Non-pigmented ciliary epithelial cell (primary cell): ENCODE data around the gene SH3PXD2A.

ENCODE experiments used
- DNase-seq: peaks from one replicate; pipeline ENCODE4 v3.0.0-alpha.2; 2010; ENCODE audit warnings: low read depth

Gene SH3PXD2A

DNA sequence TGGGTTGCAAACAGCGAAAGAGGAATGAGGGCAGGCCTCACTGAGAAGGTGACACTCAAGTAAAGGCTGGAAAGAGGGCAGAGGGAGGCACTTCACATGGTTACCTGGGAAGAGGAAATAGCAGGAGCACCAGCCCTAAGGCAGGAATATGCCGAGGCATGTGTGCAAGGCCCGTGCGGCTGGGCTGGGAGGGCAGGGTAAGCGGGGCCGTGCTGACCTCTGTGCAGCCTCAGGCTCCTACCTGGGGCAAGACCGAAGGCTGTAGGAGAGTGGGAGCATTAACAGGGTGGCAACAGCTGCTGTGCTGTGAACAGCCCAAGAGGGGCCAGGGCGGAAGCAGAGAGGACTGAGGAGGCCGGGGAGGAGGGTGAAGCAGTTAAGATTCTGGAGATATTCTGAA is 24.0 kb upstream of the SH3PXD2A start:
- no peak for DNase-seq

DNA sequence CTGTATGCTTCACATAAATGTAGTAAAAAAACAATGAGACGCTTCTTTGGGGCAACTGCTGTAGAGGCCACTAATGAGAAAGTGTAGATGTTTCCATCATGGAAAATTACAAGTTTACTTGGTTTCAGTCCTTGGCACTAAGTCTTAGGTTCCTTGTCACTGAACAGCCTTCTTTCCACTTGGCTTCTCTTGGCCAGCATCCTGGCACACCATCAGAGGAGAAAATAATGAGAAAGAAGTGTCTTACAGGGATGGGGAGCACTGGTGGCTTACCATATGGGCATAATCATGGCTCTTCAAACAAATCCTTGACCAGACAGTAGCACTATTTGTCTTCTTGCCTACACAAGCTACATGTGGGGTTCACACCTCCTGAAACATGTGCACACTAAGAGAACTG is 22.5 kb upstream of the SH3PXD2A start:
- DNase-seq, result no peak

DNA sequence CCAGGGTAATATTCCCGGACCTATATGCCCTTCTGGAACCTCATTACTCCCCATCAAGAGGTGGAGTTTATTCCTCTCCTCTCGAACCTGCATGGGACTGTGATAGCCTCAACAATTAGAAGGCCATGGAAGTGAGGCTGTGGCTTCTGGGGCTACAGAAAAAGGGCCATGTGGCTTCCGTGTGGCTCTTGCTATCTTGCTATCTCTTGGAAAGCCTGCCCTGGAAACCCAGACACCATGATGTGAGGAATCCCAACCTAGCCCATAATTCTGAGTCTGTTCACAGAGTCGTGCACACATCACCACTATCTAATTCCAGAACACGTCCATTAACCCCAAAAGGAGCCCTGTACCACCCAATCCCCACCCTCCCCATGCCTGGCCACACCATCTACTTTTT is 20.8 kb upstream of the SH3PXD2A start:
- no peak for DNase-seq

DNA sequence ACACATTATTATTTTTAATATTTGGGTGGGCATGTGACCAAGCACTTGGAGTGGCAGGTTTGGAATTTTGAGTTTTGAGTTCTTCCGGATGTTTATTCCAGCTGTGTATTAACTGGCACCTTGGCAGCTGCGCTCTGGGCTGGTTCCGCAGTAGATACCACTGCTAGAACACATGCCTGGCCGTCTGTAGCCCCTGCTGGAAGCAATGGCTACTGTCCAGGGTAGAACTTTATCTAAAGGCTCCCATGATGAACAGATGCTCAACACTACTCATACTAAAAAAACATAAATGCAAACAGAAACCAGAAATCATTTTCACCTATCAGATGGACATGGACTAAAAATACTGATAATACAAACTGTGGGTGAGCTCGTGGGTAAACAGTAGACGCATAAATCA is 19.4 kb upstream of the SH3PXD2A start:
- DNase-seq, result no peak

DNA sequence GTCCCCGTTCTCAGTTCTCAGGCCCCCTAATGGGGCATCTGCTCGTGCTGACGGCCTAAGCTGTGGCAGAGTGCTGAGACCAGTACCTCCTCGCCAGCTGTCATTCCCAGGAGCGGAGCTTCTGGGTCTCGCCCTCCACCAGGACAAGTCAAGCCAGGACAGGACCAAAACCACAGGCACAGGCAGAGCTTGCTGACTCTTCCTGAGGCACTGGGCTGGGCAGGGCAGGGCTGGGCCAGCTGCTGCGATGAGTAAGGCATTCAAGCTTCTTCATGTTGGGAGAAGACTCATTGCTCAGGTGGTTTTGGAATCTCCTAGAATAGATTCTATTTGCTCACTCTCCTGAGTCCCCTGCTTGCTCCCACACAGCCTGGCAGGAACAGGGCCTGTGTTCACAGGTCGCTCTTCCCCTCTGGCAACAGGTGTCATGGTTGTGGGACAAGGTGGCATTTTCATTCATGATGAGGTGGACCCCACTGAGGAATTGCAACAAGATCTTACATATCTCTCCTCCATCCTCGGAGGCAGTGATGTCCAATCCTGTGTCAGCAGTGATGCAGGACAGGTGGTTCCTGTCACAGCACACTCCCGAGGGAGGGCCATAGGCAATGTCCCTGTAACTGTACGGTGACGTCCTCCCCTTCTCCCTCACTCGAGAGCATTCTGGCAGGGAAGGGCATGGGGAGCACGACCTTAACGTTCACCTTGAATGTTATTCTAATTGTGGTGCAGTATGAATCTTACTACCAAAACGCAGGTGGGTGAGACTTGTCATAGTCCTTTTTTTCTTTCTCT is 17.0 kb upstream of the SH3PXD2A start:
- DNase-seq, result no peak

DNA sequence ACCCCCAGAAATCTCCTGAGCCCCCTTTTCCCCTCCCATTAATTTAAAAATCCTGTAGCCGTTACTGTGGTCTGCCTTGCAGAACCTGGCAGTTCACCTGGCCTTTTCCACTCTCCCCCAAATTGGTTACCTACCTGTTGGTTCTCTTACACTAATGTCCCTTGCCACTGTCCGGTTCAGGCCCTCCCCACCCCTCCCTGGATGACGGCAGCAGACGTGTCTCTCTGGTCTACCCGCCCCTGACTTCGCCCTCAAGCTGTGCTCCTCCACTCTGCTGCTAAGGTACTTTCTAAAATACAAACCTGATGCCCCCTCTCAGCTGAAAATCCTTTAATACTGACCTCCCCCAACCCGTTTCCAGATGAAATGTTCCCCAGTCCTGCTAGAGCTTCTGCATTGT is 15.6 kb upstream of the SH3PXD2A start:
- DNase-seq, result no peak

DNA sequence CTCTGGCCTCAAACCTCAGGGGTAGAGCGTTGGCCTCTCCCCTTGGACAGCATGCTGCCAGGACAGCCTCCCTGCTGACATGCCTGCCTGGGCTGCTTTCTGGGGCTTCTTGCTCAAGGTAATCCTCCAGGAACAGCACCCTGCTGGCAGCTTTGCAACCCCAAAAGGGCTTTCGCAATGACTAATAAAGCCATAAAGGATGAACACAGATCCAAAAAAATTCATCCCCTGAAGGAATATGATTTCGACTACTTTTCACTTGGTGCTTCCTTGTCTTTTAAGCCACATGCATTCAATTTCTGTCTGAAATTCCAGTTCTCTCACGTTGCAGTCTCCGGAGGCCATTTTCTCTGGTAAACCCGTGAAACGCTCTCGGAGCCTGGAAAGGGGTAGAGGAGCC is 15.1 kb upstream of the SH3PXD2A start:
- DNase-seq, result no peak

DNA sequence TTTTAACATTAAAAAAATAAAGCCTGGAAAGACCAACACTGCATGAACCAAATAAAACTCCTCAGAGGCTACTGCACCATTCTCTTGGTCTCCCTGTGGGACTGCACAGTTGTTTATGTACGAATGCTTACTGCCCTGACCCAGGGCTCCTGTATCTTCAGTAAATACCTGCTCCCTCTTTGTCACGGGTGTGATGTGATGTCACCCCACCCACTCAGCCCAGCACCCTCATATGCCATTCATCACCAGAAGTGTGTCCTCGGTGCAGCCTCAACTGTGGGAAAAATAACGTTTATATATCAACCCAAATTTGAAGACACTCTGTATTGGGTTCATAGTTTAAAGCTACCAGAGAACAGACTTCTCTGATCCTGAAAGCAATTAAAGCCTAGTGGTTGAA is 14.0 kb upstream of the SH3PXD2A start:
- DNase-seq, result no peak

DNA sequence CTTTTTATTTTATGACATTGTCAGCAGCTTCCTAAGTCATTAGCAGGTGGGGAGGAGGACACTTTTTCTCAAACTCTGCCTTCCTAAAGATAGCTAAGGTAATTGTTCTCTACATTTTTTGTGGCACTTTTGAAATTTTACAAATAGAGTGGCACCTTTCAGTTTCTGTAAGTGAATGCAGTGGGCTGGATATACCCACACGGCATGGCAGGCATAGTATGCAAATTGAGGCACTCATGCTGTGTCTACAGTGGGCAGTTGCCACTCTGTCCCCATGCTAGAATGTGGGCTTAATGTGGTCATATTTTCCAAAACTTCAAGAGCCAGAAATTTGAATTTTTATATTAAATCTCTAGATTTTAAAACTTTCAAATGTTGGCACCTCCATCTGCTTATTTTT is 12.8 kb upstream of the SH3PXD2A start:
- DNase-seq, result no peak

DNA sequence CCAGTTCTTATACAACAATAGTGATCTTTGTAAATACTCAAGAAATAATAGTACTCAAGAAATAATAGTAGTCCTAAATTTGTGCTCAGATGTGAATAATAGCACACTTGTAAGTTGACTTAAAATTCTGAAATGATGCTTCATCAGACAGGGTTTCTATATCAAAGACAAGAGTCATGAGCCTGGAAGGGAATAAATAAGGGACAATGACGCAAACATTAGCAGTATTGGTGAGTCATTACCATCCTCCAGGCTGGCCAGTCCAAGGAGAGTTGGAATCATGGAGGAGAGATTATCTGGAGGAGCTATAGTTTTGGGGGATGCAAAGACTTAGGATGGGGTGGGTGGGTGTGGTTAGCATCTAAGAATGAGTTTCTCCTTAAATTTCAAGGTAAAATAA is 6.1 kb upstream of the SH3PXD2A start:
- DNase-seq, result no peak

DNA sequence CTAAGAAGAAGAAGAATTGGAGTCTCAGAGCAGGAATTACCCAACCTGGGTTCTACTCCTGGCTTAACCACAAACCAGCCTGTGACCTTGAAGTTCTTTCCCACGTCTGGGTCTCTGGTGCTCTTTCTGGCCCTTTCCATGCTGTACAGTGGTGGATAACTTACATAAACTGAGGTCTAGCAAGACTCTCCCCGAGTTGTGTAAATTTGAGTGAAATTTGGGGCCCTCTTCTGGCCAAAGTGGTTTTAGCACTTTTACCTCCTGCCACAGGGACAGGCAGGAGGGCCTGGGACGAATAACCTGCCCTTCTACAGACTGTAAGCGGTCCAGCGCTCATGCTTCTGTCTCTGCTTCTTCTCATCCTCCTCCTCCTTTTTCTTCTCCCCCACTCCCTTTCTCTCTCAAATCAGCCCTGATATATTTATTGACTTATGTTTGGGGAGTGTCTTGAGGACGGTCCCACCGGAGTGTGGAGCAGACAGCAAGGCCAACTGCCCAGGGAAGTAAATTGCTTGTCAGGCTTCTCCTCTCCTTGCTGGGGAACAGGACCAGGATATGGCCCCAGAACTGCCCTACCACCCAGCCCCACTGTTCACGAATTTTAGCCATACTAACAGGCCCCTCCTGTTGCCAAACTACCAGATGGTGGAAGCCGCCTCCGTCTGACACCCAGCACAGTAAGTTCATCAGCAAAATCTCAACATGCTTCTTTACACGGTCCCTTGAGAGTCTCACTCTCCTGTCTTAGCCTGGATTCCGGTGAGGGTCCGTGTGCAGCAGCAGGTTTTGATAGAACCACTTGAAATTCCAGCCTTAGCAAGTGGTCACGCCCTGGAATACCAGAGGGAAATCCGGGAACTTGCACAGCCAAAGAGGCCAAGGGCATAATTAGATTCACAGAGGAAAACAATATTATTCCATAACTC is 4.0 kb upstream of the SH3PXD2A start:
- no peak for DNase-seq

DNA sequence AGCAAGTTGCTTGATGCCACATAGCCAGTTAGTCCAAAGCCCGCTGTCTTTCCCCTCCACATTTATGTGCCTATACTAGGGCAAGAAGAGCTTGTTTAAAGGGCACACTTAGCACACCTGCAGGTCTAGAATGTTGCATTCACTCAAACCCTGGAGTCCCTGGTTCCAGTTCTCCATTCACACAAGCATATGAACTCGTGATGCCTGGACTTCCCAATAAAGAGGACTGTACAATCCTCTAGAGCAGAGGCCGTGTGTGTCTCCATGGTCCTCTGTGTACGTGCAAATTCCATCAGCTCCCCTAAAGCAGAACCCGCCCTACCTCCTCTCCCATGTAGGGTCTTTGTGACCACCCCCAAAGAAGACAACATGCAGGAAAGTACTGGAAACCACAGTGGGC is 3.0 kb upstream of the SH3PXD2A start:
- no peak for DNase-seq

DNA sequence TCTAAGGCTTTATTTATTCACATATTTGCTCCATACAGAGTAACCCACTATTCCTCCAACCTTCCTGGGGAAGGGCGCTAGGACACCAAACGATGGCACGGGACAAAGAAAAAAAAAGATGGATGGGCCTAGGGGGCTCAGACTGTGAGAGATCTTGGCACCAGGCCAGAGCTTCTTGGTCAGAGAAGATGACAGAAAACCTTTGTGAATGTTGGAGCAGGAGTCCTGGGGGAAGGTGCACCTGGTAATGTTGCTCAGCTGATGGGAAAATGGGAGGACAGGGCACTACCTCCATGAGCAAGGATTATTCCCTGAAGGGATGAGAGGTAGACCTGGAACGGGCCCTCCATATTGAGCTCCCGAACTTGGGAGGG is 1.4 kb upstream of the SH3PXD2A start:
- no peak for DNase-seq

DNA sequence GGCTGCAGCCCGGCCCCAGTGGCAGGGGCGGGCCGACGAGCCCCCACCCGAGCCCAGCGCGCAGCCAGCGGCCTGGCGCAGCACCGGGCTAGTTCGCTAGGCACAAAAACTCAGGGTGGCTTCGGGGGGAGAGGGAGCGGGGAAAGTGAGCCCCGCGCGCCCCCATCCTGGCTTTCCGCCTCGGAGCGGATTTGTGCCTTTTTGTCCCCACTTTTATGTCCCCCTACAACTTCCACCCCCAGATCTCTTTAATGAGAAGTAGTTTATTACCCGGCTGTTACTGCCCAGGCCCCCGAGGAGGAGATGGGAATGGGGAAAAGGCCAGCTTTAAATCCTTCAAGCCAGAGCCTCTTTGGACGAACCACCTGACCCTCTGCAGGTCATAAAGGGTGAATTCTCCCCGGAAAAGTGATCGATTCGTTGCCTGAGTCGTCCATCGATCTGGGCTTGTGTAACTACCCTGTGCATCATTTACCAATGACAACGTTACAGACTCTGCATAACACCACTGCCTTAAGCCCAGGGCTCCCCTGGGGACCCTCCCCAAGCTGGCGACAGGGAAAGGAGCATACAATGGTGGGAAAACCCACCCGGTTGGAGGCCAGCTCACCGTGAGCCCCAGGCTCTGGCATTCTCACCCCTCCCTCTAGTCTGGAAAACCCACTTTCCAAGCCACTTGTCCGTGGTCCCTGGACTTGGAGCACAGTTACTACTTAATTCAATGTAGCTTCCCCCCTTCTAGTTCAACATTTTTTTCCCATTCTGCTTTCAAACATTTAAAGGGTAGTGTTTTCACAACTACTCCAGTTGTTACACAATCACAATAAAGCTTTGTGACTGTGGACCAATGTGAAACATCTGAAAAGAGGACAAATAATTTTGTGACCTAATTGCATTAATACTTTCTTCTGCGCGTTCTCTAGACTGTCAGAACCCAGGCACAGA is 748 bp upstream of the SH3PXD2A start:
- DNase-seq, result no peak

DNA sequence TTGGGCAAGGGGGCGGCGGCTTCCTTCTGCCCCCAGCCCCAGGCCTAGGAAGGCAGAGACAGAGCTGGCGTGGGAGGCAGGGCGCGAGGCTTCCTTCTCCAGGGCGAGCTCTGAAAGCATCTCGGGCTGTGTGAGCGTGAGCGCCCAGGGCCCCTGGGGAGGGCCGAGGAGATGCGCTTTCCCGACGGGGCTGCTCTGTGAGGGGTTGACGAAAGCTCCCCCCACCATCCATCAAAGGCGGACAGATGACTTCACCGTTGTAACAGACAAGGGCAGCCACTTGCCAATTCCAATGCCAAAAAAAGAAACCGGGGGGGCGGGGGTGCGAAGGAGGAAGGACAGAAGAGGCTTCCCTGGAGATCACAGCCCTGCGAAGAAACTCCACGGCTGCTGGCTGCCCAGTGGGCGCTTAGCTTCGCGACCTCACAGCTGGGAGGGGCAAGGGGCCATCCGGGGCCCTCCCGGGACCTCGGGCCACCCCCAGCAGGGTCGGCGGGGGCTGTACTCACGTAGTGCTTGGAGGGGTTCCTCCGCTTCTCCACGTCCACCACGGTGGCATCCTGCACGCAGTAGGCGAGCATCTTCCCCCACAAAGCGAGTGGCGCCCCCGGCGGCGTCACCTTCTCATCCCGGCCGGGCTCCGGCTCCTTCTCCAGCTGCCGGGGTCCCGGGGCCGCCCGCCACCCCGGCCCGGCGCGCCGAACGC is 537 bp downstream of the SH3PXD2A start:
- no peak for DNase-seq

DNA sequence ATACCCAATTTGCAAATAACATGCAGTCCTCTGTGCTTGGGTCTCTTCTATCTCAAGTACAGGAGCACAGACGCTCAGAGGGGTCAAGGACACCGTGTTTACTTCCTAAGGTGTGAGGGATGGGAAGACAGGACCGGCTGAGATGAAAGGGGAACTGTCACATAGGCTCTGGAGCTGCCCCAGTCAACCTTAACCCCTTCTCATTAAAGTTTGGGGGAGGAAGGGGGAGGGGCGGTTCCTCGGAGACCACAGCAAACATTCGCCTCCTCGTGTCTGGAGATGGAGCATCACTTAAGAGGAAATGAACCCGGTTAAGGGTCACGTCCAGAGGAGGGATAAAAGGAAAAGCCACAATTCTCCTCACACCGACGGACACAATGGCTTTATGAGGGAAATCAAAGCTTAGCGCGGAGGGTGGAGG is 1.1 kb downstream of the SH3PXD2A start:
- no peak for DNase-seq

DNA sequence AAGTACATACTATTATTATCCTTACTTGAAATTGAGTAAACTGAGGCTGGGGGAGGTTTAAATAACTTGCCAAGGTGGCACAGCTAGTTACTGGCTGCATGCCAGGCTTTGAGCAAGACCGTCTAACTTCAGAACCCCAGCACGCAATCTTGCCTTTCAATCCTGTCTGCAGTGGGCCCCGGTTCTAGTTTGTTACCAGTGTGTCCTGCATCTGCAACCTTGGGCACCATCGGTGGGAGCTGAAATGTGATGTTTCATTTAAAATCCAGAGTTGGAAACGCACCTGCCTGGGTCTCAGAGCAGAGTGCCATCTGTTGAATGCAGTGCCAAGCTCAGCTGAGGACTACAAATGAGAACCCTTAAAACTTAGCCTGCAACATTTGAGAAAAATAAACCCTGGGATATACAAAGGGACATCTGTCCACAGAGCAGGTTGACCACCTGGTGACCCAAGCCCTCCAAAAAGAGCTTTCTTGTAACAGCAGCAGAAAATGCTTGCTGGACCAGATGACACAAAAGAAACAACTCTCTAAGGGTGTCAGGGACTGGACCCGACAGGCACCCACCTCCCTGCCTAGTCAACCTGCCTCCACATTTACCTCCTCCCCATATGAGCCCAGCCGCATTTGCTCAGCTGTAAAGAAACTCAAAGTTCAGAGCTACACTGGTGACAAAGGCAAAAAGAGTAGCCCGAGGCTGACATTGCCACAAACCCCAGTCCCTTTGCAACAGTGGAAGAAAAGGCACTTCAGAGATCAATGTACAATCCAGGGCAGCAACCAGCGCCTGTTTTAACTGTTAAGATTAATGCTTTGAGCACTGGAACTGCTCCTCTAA is 1.7 kb downstream of the SH3PXD2A start:
- no peak for DNase-seq

DNA sequence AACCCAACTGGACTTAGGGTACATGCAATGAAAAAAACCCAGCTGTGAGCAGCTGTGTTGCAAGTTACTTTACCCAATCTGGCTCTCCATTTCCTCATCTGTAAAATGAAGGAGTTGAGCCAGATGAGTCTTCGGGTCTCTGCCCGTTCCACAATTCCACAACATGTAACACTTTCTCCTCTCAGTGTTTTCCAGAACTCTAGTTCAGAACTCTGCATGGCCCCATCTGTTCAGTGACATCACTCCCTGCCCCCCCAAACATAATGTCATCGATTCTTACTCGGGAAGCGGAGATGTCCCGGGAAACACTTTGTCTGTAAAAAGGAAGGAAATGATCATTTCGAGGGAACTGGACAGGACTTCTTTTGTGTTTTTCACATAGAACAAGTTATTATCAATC is 2.5 kb downstream of the SH3PXD2A start:
- DNase-seq, result no peak

DNA sequence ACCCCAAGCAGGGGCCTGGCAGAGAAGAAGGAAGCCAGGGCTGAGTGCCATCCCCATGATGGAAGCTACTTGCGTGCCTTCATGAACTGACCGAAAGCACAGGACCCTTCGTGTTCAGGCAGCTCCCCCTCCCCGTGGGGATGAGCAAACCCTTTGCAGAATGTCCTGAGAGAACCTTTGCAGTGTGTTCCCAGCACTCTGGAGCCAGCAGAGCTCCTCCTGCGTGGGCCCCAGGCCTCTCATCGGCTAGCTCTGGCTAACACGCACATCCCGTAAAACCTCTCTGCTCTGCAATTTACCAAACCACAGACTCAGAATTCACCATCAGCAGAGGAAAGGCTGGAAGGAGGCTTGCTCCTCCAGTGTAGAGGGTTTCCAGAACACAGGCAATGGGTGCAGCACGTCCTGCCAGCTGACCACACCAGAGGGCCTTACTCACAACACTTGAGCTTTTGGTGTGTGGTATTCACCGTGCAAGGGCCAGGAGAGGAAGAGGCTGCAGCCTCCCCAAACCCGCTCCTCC is 3.1 kb downstream of the SH3PXD2A start:
- no peak for DNase-seq

DNA sequence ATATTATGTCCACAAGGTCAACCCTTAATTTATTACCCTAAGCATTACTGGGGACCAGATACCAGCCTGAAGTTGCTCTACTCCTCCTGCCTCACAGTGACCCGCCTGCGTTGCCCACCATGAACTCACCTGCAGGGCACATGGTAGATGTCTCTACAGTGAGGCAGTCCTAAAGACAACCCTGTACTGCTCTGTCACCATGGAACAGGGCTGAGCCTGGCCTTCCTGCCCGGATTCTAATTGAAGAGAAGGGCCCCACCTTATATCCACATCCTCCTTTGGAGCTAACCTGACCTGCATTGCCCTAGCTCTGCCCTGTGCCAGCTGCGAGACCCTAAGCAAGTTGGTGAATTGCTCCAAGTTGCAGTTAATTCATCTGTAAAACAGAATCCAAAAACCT is 4.1 kb downstream of the SH3PXD2A start:
- no peak for DNase-seq

DNA sequence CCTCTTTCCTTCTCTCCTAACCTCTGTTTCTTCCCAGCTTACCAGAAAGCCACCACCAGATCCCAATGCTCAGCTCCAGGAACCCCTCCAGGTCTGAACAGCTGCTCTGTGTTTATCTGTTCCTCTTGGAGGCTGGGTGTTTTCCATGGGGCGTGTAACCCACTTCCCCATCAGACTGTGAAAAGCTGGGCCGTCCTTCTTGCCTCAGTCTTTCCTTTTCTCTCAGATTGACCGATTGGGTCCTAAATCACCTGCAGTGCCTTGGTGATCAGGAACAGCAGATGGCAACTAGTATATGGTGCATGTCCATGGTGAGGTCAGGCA is 4.8 kb downstream of the SH3PXD2A start:
- DNase-seq, result no peak
